ENCODE measurements around the gene HNRNPDL. TPM values are rescaled to one million over a fixed set of nuclear protein-coding genes. Genes with fewer than 3 reads are reported as not detected.

Gene HNRNPDL
- total RNA-seq, 4 donors from 2014 or later: 149 to 313 (median 248) TPM

- Histone ChIP-seq H3K27ac (no peak overlapping the region), H3K4me1 (no peaks in the 10 kb centered on the region), H3K36me3 (no peaks in the 10 kb centered on the region), H3K27me3 (no peaks in the 10 kb centered on the region), H3K4me3 (no peak overlapping the region), H3K9me3 (no peaks in the 10 kb centered on the region)
- intact Hi-C loops (cut with DNase I; ENCODE audit: low total_unique reads): no loop called here
- DNase-seq: no peak
- no peak for TF ChIP-seq POLR2A (IDR thresholded peaks at IDR 0.05)
- TF ChIP-seq, protein P1, sequence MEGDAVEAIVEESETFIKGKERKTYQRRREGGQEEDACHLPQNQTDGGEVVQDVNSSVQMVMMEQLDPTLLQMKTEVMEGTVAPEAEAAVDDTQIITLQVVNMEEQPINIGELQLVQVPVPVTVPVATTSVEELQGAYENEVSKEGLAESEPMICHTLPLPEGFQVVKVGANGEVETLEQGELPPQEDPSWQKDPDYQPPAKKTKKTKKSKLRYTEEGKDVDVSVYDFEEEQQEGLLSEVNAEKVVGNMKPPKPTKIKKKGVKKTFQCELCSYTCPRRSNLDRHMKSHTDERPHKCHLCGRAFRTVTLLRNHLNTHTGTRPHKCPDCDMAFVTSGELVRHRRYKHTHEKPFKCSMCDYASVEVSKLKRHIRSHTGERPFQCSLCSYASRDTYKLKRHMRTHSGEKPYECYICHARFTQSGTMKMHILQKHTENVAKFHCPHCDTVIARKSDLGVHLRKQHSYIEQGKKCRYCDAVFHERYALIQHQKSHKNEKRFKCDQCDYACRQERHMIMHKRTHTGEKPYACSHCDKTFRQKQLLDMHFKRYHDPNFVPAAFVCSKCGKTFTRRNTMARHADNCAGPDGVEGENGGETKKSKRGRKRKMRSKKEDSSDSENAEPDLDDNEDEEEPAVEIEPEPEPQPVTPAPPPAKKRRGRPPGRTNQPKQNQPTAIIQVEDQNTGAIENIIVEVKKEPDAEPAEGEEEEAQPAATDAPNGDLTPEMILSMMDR (IDR thresholded peaks at IDR 0.05): no peak
Measured at GRCh38 chr4:82439088-82439487, 8.8 kb upstream of the HNRNPDL start.

DNA sequence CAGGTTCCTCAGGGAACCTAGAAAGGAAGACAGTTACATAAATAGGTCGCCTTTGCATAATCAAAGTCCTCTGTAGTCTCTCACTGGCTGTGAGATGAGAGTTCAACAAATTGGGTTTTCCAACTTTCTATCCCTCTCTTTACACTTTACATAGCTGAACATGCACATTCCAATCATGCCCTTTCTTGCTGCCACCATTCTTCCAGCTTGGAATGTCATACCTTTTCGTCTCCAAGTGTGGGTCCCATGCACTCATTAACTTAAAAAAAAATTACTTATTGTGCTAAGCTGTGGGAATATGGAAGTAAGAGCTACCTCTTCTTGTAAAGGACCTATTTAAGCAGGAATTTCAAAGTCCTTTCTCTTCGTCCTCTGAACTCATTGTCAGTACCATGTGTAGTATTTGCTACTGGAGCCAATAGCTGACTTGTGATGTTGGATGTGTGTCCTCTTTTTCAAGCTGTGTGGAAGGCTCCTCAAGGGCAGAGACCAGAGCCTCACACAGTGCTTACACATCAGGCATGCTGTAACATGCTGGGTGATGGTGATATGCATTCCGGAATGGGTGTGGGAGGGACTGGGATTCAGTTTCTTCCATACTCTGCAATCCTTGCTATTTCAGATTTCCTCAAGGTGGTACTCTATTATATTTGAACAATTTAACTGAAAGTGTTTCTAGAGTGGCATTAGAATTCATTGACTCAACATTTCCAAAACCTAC lies 7.2 kb upstream of the HNRNPDL start:
- Histone ChIP-seq H3K27ac (no peak overlapping the region), H3K36me3 (no peaks in the 10 kb centered on the region), H3K27me3 (no peaks in the 10 kb centered on the region), H3K4me1 (no peaks in the 10 kb centered on the region), H3K4me3 (no peak overlapping the region), H3K9me3 (no peaks in the 10 kb centered on the region)
- DNase-seq: no peak
- TF ChIP-seq, protein P1 (IDR thresholded peaks at IDR 0.05): no peak
- intact Hi-C loops (cut with DNase I; ENCODE audit: low total_unique reads): no loop called here

GRCh38 chr4:82436780-82437179 lies 6.5 kb upstream of the HNRNPDL start:
- Histone ChIP-seq H3K4me3 (no peak overlapping the region), H3K27ac (no peak overlapping the region), H3K27me3 (no peaks in the 10 kb centered on the region), H3K4me1 (no peaks in the 10 kb centered on the region), H3K9me3 (no peaks in the 10 kb centered on the region), H3K36me3 (no peaks in the 10 kb centered on the region)
- TF ChIP-seq, protein P1 (IDR thresholded peaks at IDR 0.05): no peak
- no peak for TF ChIP-seq POLR2A (IDR thresholded peaks at IDR 0.05)
- DNase-seq: no peak
- intact Hi-C loops (cut with DNase I; ENCODE audit: low total_unique reads): no loop called here

DNA sequence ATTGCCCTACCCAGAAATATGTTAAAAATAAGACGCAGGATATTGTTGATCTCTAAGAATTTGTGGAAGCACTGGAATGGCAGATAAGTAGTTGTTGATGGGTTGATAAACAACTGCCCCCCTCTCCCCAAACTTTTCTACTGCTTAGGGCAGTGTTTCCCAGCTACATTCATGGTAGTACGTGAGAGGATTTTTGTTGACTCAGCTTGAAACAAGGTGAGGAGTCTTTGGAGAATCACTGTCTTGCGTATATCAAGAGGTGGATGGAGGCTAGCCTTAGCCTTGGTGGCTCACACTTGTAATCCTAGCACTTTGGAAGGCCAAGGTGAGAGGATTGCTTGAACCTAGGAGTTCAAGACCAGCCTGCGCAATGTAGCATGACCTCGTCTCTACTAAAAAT lies 5.9 kb upstream of the HNRNPDL start:
- Histone ChIP-seq H3K4me3 (no peak overlapping the region), H3K9me3 (no peaks in the 10 kb centered on the region), H3K27ac (no peak overlapping the region), H3K4me1 (no peaks in the 10 kb centered on the region), H3K36me3 (no peaks in the 10 kb centered on the region), H3K27me3 (no peaks in the 10 kb centered on the region)
- intact Hi-C loops (cut with DNase I; ENCODE audit: low total_unique reads): no loop called here
- no peak for DNase-seq
- no peak for TF ChIP-seq POLR2A (IDR thresholded peaks at IDR 0.05)
- TF ChIP-seq, protein P1 (IDR thresholded peaks at IDR 0.05): no peak

- H3K27me3 ChIP-seq: no peaks in the 10 kb centered on the region
- intact Hi-C loops (cut with DNase I; ENCODE audit: low total_unique reads): no loop called here
- no peaks in the 10 kb centered on the region for H3K4me1 ChIP-seq
- DNase-seq: no peak
- H3K4me3 ChIP-seq: no peak overlapping the region
- no peaks in the 10 kb centered on the region for H3K9me3 ChIP-seq
- TF ChIP-seq, protein P1 (IDR thresholded peaks at IDR 0.05): no peak
- TF ChIP-seq POLR2A (IDR thresholded peaks at IDR 0.05): no peak
- no peaks in the 10 kb centered on the region for H3K36me3 ChIP-seq
- no peak overlapping the region for H3K27ac ChIP-seq
Measured at GRCh38 chr4:82434949-82435348, 4.7 kb upstream of the HNRNPDL start.
